Adipose tissue (tissue), 3 donors: Measurements from ENCODE around the gene CDC42EP1. TPM values are rescaled to one million over a fixed set of nuclear protein-coding genes. Genes with fewer than 3 reads are reported as not detected.
A peak's percentile ranks its signal among the peaks of the same experiment; 100 is the strongest.
"Not testable (repeated sequence)": the region's sequence is repeated elsewhere in the genome, so short reads cannot be mapped to it uniquely, and the experiment has no call there.

Source experiments
- H3K27ac ChIP-seq: one replicate; pipeline ENCODE4 v1.5.1; 2013; ENCODE audit warnings: low read depth, low read length
- WGBS, 3 donors: extraction: QIAGEN DNeasy Blood & Tissue Kit; methylation state at CpG; one replicate each; pipeline ENCODE4 v1.1.7; 2013; 5-methylcytosine and 5-hydroxymethylcytosine counted together
- polyA plus RNA-seq, 3 donors: library from polyadenylated mRNA; stranded (reverse); fragments of 200-250 nt; gene quantifications; one replicate each; pipeline ENCODE4 v1.2.3, GENCODE V29; 2013
- donor health status: healthy with polysubstance abuse.
- donor health status: Bipolar disorder and iron deficiency.
- donor health status: healthy.

The CDC42EP1 gene
- polyA plus RNA-seq, 3 donors, result 52.7 to 66.6 (median 63.3) TPM

GRCh38 chr22:37602546-37603277 is 42.4 kb downstream of the CDC42EP1 start:
- 84 to 94% (median 92%) methylated on average over 5 of the region's 5 CpGs for WGBS, 3 donors
- not testable (repeated sequence) for H3K27ac ChIP-seq

DNA sequence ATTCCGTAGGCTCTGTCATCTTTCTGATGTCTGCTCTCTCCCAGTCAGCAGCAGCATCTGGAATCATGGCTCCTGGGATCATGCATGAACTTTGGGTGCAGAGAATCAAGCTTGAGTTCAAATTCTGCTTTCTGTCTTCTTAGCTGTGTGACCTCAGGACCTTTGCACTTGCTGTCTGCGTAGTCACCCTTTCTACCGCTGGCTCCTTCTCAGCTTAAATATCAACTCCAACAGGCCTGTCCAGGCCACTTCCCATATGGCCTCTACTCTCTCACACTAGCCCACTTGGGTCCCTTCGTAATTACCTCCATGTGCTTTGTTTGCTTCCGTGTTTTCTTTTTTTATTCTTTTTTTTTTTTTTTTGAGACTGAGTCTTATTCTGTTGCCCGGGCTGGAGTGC is 43.8 kb downstream of the CDC42EP1 start:
- 90 to 95% (median 92%) methylated on average over 6 of the region's 6 CpGs for WGBS, 3 donors
- no peak overlapping the region for H3K27ac ChIP-seq

GRCh38 chr22:37604875-37605274 is 44.6 kb downstream of the CDC42EP1 start:
- H3K27ac ChIP-seq, result no peak overlapping the region
- 54 to 78% (median 54%) methylated on average over 5 of the region's 5 CpGs for WGBS, 3 donors

DNA sequence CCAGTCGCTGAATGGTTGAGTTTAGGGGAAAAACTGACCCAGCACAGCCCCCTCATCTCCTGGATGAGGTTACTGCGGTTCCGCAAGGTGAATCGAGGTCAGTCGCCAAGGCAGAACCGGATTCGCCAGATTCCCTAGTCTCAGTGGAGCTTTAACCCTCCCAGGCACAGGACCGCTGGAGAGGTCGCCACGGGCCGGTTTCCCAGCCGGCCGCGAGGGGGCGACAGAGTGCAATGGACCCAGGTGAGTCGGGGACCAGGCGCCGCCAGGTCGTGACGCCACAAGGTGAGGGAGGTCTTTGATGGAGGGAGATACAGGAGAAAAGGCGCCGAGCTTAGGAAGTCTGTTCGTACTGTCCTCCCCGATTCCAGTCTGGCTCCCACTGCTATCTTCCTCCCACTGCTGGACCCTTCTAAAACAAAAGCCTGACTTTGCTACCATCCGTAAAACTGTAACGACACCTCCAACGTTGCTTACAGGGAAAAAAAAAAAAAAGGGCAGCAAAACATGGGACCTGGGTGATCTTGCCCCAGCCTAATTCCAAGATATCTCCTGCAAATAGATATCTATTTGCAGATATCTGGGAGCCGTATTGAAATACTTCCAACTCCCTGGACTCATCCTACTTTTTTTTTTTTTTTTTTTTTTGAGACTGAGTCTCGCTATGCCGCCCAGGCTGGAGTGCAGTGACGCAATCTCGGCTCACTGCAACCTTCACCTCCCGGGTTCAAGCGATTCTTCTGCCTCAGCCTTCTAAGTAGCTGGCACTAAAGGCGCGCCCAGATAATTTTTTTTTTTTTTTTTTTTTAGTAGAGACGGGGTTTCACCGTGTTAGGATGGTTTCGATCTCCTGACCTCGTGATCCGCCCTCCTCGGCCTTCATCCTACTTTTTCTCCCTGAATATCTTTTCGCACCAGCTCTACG is 47.0 kb downstream of the CDC42EP1 start:
- 0 to 3% (median 3%) methylated on average over 43 to 44 of the region's 44 CpGs for WGBS, 3 donors
- H3K27ac ChIP-seq, result no peak overlapping the region

GRCh38 chr22:37607935-37608476 is 47.7 kb downstream of the CDC42EP1 start:
- peak overlapping the region; percentile 30 for H3K27ac ChIP-seq
- 0 to 2% (median 2%) methylated on average over 17 of the region's 17 CpGs for WGBS, 3 donors

GRCh38 chr22:37608477-37609239 is 48.4 kb downstream of the CDC42EP1 start, which contains the start of gene GGA1:
TSS of gene GGA1 (plus strand) at chr22:37608834. CDS start at chr22:37608861, 27 bp downstream.
- peak within 1 kb of the TSS; percentile 30 for H3K27ac ChIP-seq
- 1% methylated on average over 45 to 79 of the region's 82 CpGs for WGBS, 3 donors

DNA sequence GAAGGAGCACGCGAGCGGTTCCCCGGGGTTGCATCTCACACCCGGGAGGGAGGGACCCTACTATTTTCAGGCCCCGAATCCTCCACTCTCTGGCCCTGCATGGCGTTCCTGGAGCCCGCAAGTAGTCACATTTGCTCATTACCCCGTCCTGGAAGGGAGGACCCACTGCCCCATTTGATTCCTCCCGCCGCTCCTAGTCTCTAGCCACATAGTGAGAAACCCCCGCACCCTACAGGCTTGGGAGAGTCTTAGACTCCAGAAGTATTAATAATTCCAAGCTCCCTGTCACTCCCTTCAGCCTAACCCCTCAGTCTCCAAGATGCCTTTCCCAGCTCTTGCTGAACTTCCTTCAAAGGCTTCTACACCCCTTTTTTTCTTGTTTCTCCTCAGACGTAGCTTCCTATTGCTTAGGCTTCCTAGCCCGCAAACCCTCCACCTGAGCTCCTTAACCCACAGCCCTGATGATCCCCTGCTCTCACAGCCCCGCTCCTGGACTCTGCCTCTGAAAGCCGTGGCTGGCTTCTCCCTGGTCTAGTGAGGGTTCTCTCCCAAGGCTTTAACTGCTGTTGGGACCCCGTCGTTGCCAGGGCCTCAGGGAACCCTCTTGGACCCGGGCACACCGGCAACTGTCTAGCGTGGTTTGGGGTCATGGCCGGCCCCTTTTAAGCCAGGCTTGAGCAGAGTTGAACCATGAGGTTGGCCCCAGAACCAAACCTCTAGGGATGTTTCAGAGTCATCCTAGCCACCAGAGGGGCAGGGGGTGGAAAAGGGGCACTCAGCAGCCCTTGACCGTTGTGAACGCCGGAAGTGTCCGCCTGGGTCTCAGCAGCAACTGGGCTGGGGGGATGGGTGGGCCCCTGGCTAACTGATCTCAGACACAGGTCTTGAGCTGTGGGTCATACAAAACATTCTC is 49.2 kb downstream of the CDC42EP1 start:
- 8 to 14% (median 13%) methylated on average over 19 to 26 of the region's 26 CpGs for WGBS, 3 donors
- H3K27ac ChIP-seq, result peak overlapping the region; percentile 30

DNA sequence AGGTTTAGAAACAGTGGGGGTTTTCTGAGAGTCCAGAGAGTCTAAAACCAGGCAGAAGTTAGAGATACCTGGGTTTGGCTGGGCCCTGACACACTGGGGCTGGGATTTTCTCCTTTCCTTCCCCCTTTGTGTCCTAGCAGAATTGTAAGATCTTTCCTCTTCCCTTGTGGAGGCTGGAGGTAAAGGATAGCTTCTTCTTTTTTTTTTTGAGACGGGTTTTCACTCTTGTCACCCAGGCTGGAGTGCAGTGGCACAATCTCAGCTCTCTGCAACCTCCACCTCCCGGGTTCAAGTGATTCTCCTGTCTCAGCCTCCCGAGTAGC is 49.8 kb downstream of the CDC42EP1 start:
- H3K27ac ChIP-seq, result not testable (repeated sequence)
- 74 to 80% (median 79%) methylated on average over 3 of the region's 3 CpGs for WGBS, 3 donors

DNA sequence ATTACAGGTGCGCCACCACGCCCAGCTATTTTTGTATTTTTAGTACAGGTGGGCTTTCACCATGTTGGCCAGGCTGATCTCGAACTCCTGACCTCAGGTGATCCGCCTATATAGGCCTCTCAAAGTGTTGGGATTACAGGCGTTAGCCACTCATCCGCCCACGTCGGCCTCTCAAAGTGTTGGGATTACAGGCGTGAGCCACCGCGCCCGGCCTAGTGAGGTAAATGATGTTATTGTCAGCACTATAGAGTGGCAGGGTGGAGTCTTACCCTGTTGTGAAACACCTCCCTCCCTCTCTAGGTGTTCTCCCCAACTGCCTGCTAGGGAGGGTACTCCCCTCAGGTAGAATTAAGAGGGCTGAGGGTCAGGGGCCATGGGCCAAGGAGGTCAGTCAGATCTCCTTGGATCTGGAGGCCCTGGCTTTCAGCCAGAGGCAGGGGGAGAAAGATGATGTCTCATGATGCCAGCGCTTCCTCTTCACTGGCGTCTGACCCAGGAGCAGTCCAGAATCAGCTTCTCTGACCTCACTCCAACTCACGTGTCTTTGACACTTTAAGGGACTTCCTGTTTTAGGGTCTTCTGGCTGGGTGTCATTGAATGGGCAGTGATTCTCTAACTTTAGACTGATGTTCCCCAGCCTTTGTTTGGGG is 50.3 kb downstream of the CDC42EP1 start:
- H3K27ac ChIP-seq, result no peak overlapping the region
- WGBS, 3 donors, result 79 to 84% (median 80%) methylated on average over 15 of the region's 15 CpGs

GRCh38 chr22:37611207-37611606 is 50.9 kb downstream of the CDC42EP1 start:
- 65 to 72% (median 70%) methylated on average over 6 of the region's 6 CpGs for WGBS, 3 donors
- H3K27ac ChIP-seq, result no peak overlapping the region

GRCh38 chr22:37616201-37617083 is 56.2 kb downstream of the CDC42EP1 start:
- WGBS, 3 donors, result 89 to 91% (median 91%) methylated on average over 27 of the region's 27 CpGs
- H3K27ac ChIP-seq, result no peak overlapping the region

DNA sequence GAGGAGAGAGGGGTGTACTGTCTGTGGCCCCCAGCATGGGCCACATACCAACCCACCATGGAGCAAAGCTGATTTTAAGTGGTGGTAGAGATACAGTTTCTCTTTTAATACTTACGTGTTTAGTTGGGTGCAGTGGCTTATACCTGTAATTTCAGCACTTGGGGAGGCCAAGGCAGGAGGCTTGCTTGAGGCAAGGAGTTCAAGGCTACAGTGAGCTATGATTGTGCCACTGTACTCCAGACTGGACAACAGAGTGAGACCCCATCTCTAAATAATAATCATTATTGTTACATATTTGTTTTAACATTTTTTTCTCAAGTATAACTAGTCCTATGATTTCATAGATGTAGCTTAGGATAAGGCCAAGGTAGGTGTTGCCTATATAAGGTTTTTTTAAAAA is 57.2 kb downstream of the CDC42EP1 start:
- WGBS, 3 donors, result 93 to 100% (median 95%) methylated on average over 1 of the region's 1 CpG
- no peak overlapping the region for H3K27ac ChIP-seq

DNA sequence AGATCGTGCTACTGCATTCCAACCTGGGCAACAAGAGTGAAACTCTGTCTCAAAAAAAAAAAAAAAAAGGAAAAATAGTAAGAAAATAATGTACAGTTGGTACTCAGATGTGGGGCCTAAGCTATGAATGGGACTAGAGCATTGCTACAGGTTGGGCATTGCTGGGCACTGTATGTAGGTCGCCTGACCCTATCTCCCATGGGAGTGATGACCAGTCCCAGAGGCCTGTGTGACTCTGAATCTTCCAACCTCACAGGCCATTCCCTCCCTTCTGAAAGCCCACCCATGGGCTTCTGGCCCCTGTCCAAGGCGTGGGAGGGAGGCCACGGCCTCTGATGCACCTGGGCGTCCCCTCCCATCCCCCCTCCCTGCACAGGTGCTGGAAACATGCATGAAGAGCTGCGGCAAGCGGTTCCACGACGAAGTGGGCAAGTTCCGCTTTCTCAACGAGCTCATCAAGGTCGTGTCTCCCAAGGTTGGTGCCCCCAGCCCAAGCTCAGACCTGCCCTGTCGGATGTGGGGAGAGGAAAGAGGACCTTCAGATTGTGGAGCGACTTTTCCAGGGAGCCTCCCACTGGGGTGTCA is 57.9 kb downstream of the CDC42EP1 start:
- 82 to 93% (median 91%) methylated on average over 14 of the region's 14 CpGs for WGBS, 3 donors

GRCh38 chr22:37618674-37619073 is 58.4 kb downstream of the CDC42EP1 start:
- 83 to 92% (median 86%) methylated on average over 6 of the region's 6 CpGs for whole genome bisulfite sequencing, 3 donors
- H3K27ac ChIP-seq, result no peak overlapping the region

More for the DNA sequence above, 57.9 kb downstream of the CDC42EP1 start:
- H3K27ac ChIP-seq, result no peak overlapping the region
